HG02943 (cell line): Measurements from ENCODE around the gene PHETA2.

Source experiments
- ATAC-seq: cut with Tn5 transposase; IDR thresholded peaks from one replicate; pipeline ENCODE4 v1.9.1; 2021; ENCODE audit warnings: mild to moderate bottlenecking, low read depth, moderate library complexity; ENCODE audit not compliant: unreplicated experiment

The PHETA2 gene, protein sequence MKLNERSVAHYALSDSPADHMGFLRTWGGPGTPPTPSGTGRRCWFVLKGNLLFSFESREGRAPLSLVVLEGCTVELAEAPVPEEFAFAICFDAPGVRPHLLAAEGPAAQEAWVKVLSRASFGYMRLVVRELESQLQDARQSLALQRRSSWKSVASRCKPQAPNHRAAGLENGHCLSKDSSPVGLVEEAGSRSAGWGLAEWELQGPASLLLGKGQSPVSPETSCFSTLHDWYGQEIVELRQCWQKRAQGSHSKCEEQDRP

GRCh38 chr22:42074132-42074811 lies at the start of gene PHETA2:
PHETA2 (plus strand) TSS chr22:42074248; CDS start chr22:42077294, 3,046 bp downstream.
- ATAC-seq = no peak

- ATAC-seq = no peak
Measured at GRCh38 chr22:42025421-42025820, 48.6 kb upstream of the PHETA2 start.

DNA sequence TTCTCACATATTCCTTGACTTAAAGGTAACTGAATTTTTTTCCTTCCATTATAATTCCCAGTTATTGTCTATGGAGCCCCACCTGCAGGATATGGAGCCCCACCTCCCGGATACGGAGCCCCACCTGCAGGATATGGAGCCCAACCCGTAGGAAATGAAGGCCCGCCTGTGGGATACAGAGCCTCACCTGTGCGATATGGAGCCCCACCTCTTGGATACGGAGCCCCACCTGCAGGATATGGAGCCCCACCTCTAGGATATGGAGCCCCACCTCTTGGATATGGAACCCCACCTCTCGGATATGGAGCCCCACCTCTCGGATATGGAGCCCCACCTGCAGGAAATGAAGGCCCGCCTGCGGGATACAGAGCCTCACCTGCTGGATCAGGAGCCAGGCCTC lies 47.3 kb upstream of the PHETA2 start:
- ATAC-seq = no peak

GRCh38 chr22:42033263-42034181 lies 40.5 kb upstream of the PHETA2 start:
- ATAC-seq = no peak

GRCh38 chr22:42035256-42035655 lies 38.8 kb upstream of the PHETA2 start:
- no peak for ATAC-seq

- ATAC-seq = no peak
Measured at GRCh38 chr22:42039271-42039670, 34.8 kb upstream of the PHETA2 start.

GRCh38 chr22:42041784-42042183 lies 32.3 kb upstream of the PHETA2 start:
- ATAC-seq = no peak

GRCh38 chr22:42050641-42051180 lies 23.3 kb upstream of the PHETA2 start:
- no peak for ATAC-seq

DNA sequence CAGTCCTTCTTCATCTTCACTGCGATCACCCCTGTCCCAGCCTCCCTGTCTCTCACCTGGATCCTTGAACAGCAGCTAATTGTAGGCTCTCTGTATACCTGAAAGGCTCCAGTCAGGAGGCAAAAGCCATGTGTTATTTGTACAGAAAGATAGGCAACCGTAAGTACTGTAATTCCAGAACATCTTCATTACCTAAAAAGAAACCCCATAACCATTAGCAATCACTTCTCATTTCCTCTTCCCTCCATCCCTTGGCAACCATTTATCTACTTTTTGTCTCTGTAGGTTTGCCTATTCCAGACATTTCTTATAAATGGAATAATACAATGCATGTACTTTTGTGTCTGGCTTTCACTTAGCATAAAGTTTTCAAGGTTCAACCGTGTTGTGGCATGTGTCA lies 21.3 kb upstream of the PHETA2 start:
- ATAC-seq = no peak

GRCh38 chr22:42056757-42057511 lies 17.1 kb upstream of the PHETA2 start:
- ATAC-seq = no peak

- no peak for ATAC-seq
Measured at GRCh38 chr22:42060489-42060888, 13.6 kb upstream of the PHETA2 start.

- no peak for ATAC-seq
Measured at GRCh38 chr22:42061041-42061440, 13.0 kb upstream of the PHETA2 start.

DNA sequence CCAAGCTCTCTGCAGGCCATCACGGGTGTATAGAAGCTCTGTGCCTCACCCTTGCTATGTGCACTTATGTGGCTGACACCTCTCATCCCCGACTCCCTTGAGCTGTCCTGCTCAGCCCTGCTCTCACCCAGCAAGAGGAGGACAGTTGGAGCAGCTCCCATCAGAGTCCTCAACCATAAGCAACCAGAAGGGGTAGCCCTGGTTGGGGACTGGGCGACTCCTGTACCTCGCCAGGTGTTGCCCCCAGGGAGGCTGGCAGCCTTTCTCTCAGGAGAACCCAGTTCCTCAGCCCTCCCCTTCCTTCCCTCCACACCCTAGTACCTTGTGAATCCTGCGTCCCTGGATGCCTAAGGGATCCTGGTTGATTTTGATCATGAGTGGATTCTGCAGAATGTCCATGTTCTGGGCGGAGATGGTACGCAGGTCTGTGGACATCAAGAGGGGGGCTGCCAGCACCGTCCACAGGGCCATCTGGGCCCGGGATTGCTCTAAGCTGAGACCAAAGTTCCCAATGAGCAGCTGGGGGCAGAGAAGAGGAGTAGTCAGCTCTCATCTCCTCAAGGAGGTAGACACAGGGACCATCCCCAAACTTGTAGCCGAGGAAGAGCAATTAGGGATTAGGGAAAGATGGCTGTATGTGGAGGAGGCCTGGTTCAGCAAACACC lies 11.4 kb upstream of the PHETA2 start:
- ATAC-seq = no peak

GRCh38 chr22:42064629-42065028 lies 9.4 kb upstream of the PHETA2 start:
- no peak for ATAC-seq

DNA sequence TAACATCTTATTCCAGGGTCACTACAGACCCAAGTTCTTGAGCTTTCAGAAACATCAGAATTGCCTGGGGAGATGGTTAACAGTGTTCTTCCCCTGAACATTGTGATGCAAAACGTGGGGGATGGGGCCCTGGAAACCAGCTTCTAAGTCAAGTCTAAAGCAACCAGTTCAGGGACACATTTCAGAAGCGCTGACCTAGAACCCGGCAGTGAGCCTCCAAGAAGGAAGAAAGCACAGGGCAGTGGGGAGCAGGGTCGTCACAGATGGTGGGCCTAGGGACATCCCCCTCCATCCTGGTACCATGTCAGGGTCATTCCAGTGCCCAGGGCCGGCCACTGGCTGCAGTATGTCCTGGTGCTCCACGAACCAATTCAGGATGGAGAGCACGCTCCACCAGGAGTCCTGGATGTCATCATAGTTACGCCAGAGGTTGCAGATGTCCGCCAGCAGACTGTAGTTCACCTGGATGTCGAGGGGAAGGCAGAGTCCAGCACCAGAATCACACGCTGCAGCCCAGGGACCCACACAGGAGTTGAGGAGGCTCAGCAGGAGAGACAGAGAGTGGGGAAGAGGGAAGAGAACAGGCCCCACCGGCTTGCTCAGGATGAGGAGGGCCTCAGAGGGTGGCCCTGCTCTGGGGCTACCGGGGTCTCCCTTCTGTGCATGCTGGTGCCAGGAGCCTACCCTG lies 8.5 kb upstream of the PHETA2 start:
- ATAC-seq = no peak

GRCh38 chr22:42066126-42066761 lies 7.8 kb upstream of the PHETA2 start:
- no peak for ATAC-seq

- ATAC-seq = no peak
Measured at GRCh38 chr22:42066937-42067336, 7.1 kb upstream of the PHETA2 start.

DNA sequence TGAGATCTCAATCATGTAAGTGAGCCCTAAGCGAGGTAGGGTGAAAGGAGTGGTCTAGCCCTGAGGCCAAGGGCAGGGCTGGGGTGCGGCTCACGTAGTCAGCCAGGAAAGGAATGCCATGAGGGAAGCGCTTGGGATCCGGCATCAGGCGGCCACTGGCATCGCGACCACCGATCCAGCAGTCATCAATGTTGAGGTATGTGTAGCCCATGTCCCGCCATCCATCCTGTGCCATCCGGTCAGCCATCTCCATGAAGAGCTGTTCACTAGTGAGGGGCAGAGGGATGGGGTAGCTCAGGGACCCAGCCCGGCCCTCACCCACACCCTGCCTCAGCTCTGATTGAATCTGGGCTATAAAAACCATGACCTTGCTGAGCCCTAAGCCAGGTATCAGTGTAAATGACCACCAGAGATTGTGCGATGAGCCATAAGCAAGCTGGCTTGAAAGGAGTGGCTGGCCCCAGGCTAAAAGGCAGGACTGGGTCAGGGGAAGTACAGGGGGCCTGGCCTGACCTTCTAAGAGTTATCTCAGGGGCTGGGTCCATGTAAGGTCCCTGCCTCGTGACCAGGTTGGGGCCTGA lies 6.3 kb upstream of the PHETA2 start:
- ATAC-seq = no peak
